ENCODE measurements around the gene PIP5K1C. TPM values are rescaled to one million over a fixed set of nuclear protein-coding genes. Genes with fewer than 3 reads are reported as not detected.
A peak's percentile ranks its signal among the peaks of the same experiment; 100 is the strongest.

PIP5K1C gene
- total and polyA plus RNA-seq, 9 of the 15 experiments (the other 6 are each of a cell fraction or from before 2014, with no cell fraction given): 0.38 to 22.1 (median 4.1) TPM

DNA sequence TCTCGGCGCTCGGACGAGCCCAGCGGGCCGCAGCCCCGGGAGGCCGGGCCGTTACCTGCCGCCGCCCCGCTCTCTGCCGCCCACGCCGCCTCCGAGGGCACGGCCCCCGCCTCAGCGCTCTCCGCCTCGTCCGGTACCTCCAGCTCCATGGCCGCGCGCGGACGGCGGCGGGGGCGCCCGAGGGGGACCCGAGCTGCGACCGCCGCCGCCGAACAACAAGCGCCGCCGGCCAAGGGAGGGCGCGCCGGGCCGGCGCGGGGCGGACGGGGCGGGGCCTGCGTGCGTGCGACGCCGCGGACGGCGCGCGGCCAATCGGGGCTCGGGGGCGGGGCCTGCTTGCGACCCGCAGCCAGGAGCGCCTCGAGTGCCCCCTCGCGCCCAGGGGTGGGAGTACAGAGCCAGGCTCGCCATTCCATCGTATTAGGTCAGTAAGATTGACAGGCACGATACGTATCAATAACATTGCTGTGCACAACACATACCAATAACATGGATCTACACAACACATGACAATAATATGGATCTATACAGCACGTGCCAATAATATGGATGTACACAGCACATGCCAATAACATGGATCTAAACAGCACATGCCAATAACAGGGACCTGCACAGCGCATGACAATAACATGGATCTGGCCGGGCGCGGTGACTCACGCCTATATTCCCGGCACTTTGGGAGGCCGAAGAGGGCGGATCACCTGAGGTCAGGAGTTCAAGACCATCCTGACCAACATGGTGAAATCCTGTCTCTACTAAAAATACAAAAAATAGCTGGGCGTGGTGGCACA, at the start of gene PIP5K1C (continued):
- TF ChIP-seq XRCC5 (IDR thresholded peaks at IDR 0.05; ENCODE audit: low read depth, low read length) (no peak), U2AF2 (optimal IDR thresholded peaks at IDR 0.05; ENCODE audit: low read depth, low read length) (no peak), WHSC1 (IDR thresholded peaks at IDR 0.05; ENCODE audit: low read length) (no peak), FOXA3 (CRISPR knock-in tag; conservative IDR thresholded peaks at IDR 0.05 in 1 of 2, IDR thresholded peaks at IDR 0.05 in 1 of 2) (0 out of 4 replicates have a peak, but pooled peaks of 1 of the 2 experiments have one; percentile 17), CCNT2 (IDR thresholded peaks at IDR 0.05; ENCODE audit: borderline replicate concordance, extremely low read depth, insufficient read length, low read depth, low read length) (peak; percentile 75), CTCFL (IDR thresholded peaks at IDR 0.05; ENCODE audit: borderline replicate concordance, insufficient read depth, low read depth, low read length, poor library complexity, severe bottlenecking) (peak; percentile 72), ZSCAN32 (CRISPR knock-in tag; IDR thresholded peaks at IDR 0.05) (no peak), NCOA1 (IDR thresholded peaks at IDR 0.05; ENCODE audit: low read depth) (0 out of 2 replicates have a peak, but pooled peaks have one; percentile 15), MYC (IDR thresholded peaks at IDR 0.05; ENCODE audit: low read depth, low read length) (peak; percentile 21), MYC (CRISPR knock-in tag; IDR thresholded peaks at IDR 0.05; ENCODE audit: borderline replicate concordance, low read depth) (no peak), ATF7 (IDR thresholded peaks at IDR 0.05) (peak; percentile 49; the same call in 1 of the 2 replicates), SMARCA4 (IDR thresholded peaks at IDR 0.05) (peak; percentile 17; the same call in 1 of the 2 replicates), MAZ (CRISPR knock-in tag; conservative IDR thresholded peaks at IDR 0.05 in 1 of 2, IDR thresholded peaks at IDR 0.05 in 1 of 2) (peak in 1 of 2 experiments; percentile 24; a peak in 1 of 4 replicates), EZH2 (IDR thresholded peaks at IDR 0.05; ENCODE audit: borderline replicate concordance, low read depth, low read length) (no peak)
- TF ChIP-seq, protein P1, sequence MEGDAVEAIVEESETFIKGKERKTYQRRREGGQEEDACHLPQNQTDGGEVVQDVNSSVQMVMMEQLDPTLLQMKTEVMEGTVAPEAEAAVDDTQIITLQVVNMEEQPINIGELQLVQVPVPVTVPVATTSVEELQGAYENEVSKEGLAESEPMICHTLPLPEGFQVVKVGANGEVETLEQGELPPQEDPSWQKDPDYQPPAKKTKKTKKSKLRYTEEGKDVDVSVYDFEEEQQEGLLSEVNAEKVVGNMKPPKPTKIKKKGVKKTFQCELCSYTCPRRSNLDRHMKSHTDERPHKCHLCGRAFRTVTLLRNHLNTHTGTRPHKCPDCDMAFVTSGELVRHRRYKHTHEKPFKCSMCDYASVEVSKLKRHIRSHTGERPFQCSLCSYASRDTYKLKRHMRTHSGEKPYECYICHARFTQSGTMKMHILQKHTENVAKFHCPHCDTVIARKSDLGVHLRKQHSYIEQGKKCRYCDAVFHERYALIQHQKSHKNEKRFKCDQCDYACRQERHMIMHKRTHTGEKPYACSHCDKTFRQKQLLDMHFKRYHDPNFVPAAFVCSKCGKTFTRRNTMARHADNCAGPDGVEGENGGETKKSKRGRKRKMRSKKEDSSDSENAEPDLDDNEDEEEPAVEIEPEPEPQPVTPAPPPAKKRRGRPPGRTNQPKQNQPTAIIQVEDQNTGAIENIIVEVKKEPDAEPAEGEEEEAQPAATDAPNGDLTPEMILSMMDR (IDR thresholded peaks at IDR 0.05 in 2 of 3, conservative IDR thresholded peaks at IDR 0.05 in 1 of 3; ENCODE audit: insufficient read depth in 2 of 3, low read depth in 1 of 3, low read length in 3 of 3): peak; percentile 84 to 90 (median 89)
- TF ChIP-seq, protein P2, sequence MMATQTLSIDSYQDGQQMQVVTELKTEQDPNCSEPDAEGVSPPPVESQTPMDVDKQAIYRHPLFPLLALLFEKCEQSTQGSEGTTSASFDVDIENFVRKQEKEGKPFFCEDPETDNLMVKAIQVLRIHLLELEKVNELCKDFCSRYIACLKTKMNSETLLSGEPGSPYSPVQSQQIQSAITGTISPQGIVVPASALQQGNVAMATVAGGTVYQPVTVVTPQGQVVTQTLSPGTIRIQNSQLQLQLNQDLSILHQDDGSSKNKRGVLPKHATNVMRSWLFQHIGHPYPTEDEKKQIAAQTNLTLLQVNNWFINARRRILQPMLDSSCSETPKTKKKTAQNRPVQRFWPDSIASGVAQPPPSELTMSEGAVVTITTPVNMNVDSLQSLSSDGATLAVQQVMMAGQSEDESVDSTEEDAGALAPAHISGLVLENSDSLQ (IDR thresholded peaks at IDR 0.05): peak; percentile 96
